DND-41 (cell line): ENCODE data around the gene CACNB4.

Experiments
- ATAC-seq: fragments of 200-7000 bp; cut with Tn5 transposase; 3 replicates; pipeline ENCODE4 v1.9.1; 2021; ENCODE audit warnings: low read depth; ENCODE audit not compliant: insufficient read depth
- DNase-seq: peaks from one replicate; pipeline ENCODE4 v3.0.0-alpha.2; 2020
- H2AFZ ChIP-seq: 2 replicates; pipeline ENCODE4 v1.6.0; 2012; ENCODE audit warnings: low read depth, low read length
- H3K27ac ChIP-seq: 2 replicates; pipeline ENCODE4 v1.5.1; 2012; ENCODE audit warnings: low read length, inconsistent platforms
- H3K27me3 ChIP-seq: fragments of 200-600 bp; sonication (generic); 2 replicates; pipeline ENCODE4 v1.6.0; 2012; ENCODE audit warnings: low read length, mild to moderate bottlenecking, inconsistent platforms; ENCODE audit not compliant: insufficient read depth, poor library complexity
- H3K36me3 ChIP-seq: 2 replicates; pipeline ENCODE4 v1.5.1; 2012; ENCODE audit warnings: low read length, inconsistent platforms; ENCODE audit not compliant: insufficient read depth
- H3K4me1 ChIP-seq: 2 replicates; pipeline ENCODE4 v1.5.1; 2012; ENCODE audit warnings: mild to moderate bottlenecking, low read length; ENCODE audit not compliant: insufficient read depth
- H3K4me2 ChIP-seq: 2 replicates; pipeline ENCODE4 v1.6.0; 2012; ENCODE audit warnings: mild to moderate bottlenecking, moderate library complexity, low read length, inconsistent platforms; ENCODE audit not compliant: insufficient read depth
- H3K4me3 ChIP-seq, 2 experiments: fragments of 200-600 bp in 1 of 2; shearing (Covaris generic) in 1 of 2; 2 replicates each; pipeline ENCODE4 v1.5.1; 2012 to 2016; ENCODE audit warnings: inconsistent platforms in 2 of 2, low read length in 2 of 2, mild to moderate bottlenecking in 2 of 2, low read depth in 1 of 2, moderate library complexity in 1 of 2
- H3K79me2 ChIP-seq: 2 replicates; pipeline ENCODE4 v1.6.0; 2012; ENCODE audit warnings: low read length, inconsistent platforms; ENCODE audit not compliant: insufficient read depth
- H3K9ac ChIP-seq: 2 replicates; pipeline ENCODE4 v1.6.0; 2012; ENCODE audit warnings: low read depth, mild to moderate bottlenecking, inconsistent platforms, low read length, moderate library complexity
- H3K9me3 ChIP-seq: 2 replicates; pipeline ENCODE4 v1.5.1; 2012; ENCODE audit warnings: low read length, moderate library complexity, mild to moderate bottlenecking, inconsistent platforms; ENCODE audit not compliant: insufficient read depth, severe bottlenecking
- H4K20me1 ChIP-seq: 2 replicates; pipeline ENCODE4 v1.6.0; 2012; ENCODE audit warnings: low read length; ENCODE audit not compliant: insufficient read depth
- CTCF ChIP-seq: IDR thresholded peaks from 2 replicates; pipeline ENCODE4 v1.5.1; 2012; ENCODE audit warnings: borderline replicate concordance, low read length, moderate library complexity, mild to moderate bottlenecking; ENCODE audit not compliant: poor library complexity, severe bottlenecking; ENCODE audit errors: extremely low read depth
- EZH2 ChIP-seq: IDR thresholded peaks from 3 replicates; pipeline ENCODE4 v1.6.1; 2012; ENCODE audit warnings: borderline replicate concordance, low read depth, mild to moderate bottlenecking, moderate library complexity, low read length, inconsistent platforms; ENCODE audit not compliant: severe bottlenecking

Gene CACNB4

GRCh38 chr2:151904021-151904420 is 194.8 kb downstream of the CACNB4 start:
- DNase-seq (no peak), ATAC-seq (no peak)
- H2AFZ ChIP-seq, result no peak overlapping the region
- TF ChIP-seq CTCF (no peak), EZH2 (no peak)
- H3K4me1 ChIP-seq, result no peaks in the 10 kb centered on the region
- no peak overlapping the region for H3K4me2 ChIP-seq
- no peaks in the 10 kb centered on the region for H4K20me1 ChIP-seq
- H3K27me3 ChIP-seq, result peaks cover 14% of the 10 kb centered on the region
- H3K36me3 ChIP-seq, result no peaks in the 10 kb centered on the region
- no peaks in the 10 kb centered on the region for H3K9me3 ChIP-seq
- H3K4me3 ChIP-seq, result no peak overlapping the region
- H3K9ac ChIP-seq, result no peak overlapping the region
- no peak overlapping the region for H3K27ac ChIP-seq
- no peaks in the 10 kb centered on the region for H3K79me2 ChIP-seq

- Histone ChIP-seq H3K9me3 (no peaks in the 10 kb centered on the region), H3K27ac (no peak overlapping the region), H2AFZ (no peak overlapping the region), H3K27me3 (peaks cover 16% of the 10 kb centered on the region), H3K79me2 (no peaks in the 10 kb centered on the region), H3K4me2 (no peak overlapping the region), H3K4me1 (no peaks in the 10 kb centered on the region), H3K9ac (no peak overlapping the region), H3K36me3 (no peaks in the 10 kb centered on the region), H4K20me1 (no peaks in the 10 kb centered on the region), H3K4me3 (no peak overlapping the region)
- no peak for TF ChIP-seq EZH2
- no peak for TF ChIP-seq CTCF
- DNase-seq (no peak), ATAC-seq (no peak)
Measured at GRCh38 chr2:151902829-151903228, 196.0 kb downstream of the CACNB4 start.

GRCh38 chr2:151900331-151900730 is 198.5 kb downstream of the CACNB4 start:
- H2AFZ ChIP-seq, result no peak overlapping the region
- H4K20me1 ChIP-seq, result no peaks in the 10 kb centered on the region
- H3K36me3 ChIP-seq, result no peaks in the 10 kb centered on the region
- ATAC-seq (no peak), DNase-seq (no peak)
- peaks cover 10% of the 10 kb centered on the region for H3K27me3 ChIP-seq
- no peaks in the 10 kb centered on the region for H3K9me3 ChIP-seq
- no peak overlapping the region for H3K4me2 ChIP-seq
- no peak overlapping the region for H3K27ac ChIP-seq
- no peaks in the 10 kb centered on the region for H3K79me2 ChIP-seq
- H3K9ac ChIP-seq, result no peak overlapping the region
- no peaks in the 10 kb centered on the region for H3K4me1 ChIP-seq
- TF ChIP-seq CTCF (no peak), EZH2 (no peak)
- H3K4me3 ChIP-seq, result no peak overlapping the region

- peaks cover 5% of the 10 kb centered on the region for H3K9me3 ChIP-seq
- no peak overlapping the region for H2AFZ ChIP-seq
- H3K9ac ChIP-seq, result no peak overlapping the region
- H4K20me1 ChIP-seq, result no peaks in the 10 kb centered on the region
- ATAC-seq (no peak), DNase-seq (no peak)
- no peak overlapping the region for H3K4me2 ChIP-seq
- no peaks in the 10 kb centered on the region for H3K79me2 ChIP-seq
- no peaks in the 10 kb centered on the region for H3K4me1 ChIP-seq
- TF ChIP-seq EZH2 (no peak), CTCF (no peak)
- no peaks in the 10 kb centered on the region for H3K36me3 ChIP-seq
- H3K27ac ChIP-seq, result no peak overlapping the region
- H3K4me3 ChIP-seq, result no peak overlapping the region
- peaks cover 10% of the 10 kb centered on the region for H3K27me3 ChIP-seq
Measured at GRCh38 chr2:151899156-151899555, 199.7 kb downstream of the CACNB4 start.
